AML-193 (cell line): ENCODE results near the gene FOXC2.

Source experiments
- DNase-seq, 2 experiments: peaks; one replicate each; lab custom pipeline; 2025; lab: John Stamatoyannopoulos, UW

The FOXC2 gene

DNA sequence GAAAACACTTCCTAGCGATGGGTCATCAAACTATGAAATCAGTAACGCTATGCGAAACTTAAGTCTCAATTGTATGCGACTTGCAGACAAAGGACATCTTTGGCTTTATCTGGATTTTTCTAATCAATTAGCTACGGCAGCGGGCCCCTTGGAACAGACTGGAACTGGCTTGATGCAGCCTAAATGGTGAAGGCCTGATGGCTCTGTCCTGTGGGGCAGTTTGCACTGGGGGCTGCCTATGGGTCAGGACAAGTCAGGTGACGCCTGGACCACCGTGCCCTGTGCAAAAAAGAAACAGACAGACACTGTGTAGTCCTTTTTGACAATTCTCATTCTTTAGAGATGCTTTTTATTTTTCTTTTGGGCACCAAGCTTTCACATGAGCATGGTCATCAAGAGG lies 33.6 kb upstream of the FOXC2 start:
- no peak for DNase-seq

DNA sequence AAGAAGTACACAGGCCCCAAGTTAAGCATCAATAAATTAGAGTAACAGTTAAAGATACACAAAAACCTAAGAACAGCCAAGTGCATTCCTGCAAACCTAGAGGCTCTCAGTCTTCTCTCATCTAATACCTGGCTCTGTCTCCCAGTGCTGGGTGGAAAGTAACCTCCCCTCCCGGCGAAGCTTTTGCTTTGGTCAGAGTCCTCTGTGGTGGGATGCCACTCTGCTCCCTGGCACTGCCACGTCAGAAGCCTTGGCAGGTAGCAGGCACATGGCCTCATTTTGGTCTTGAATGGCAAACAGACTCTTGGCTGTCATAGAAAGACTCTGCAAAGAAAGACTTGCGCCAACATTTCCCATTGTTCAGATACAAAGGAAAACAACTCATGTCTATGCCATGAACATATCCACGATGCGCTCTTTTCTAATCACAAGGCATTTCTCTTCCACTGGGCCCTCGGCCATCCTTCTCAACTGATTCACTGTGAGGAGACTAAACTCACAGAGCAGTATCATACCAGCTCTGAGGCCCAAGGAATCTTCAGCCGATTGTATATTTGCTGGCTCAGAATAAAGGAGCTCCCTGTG lies 32.8 kb upstream of the FOXC2 start:
- DNase-seq: no peak

DNA sequence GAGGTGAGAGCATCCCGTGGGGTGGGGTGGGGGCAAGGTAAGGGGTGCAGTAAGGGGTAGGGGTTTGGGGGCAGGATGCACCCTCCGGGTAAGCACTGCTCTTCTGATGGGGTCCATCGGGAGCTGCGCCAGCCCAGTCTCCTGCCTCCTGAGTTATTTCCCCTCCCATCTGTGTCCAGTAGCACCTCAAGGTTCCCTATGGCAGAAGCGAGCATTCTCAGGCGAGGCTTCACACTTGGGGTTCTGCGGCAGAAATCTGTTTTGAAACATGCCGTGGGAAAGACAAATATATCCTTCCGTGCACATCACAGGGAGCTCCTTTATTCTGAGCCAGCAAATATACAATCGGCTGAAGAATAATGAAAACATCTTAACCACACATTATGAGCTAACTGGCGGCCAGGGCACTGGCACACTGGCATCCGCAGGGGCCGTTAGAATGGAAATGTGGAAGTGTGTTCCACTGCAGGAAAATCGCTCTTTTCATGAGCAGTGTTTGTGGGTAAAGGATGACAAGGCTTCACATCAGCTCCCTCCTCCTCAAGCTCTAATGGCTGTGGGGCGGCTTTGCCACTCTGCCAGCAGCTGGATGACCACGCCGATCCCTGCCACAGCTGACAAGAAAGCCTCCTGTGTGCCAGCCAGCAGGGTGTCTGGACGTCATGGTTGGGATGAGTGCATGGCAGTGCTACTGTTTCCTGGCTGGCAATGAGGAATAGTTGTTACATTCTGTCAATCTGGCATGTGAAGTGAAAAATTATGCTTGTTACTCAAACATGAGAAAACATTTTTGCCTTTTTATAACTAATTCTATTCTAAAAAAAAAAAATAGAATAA lies 31.6 kb upstream of the FOXC2 start:
- DNase-seq: no peak

DNA sequence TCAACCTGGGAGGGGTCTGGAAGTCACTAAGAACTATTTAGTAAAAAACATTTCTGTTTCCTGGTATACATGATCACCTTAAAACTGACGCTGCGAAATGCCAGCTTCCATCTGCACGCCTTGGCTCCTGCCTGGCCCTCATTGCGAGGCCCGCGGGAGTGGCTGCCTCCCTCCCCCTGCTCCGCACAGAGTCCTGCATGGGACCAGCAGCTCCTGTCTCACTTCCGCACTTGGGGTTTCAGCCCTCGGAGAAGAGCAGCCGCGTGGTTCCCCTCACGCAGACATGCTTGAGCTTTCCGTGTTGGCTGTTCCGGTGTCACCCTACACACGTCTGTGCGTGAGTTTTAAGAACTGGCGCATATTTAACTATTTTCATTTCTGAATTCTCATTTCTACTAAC lies 30.0 kb upstream of the FOXC2 start:
- DNase-seq: no peak

DNA sequence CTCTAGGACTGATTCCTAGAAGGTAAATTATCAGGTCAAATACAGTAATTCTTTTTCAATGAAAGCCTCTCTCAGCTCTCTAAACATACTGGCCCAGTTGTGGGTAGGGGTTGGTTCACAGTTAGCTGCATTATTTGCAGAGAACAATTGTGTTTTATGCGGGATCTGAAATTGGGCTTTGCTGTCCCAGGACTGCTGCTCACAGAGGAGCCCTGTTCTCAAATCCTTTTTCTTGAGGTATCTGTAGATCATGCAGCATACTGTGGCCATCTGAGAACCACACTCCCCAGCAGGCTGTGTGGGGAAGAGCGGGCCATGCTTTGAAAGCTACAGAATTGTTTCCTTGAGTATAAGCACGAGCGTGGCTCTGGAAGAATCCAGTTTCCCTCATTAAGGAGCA lies 29.1 kb upstream of the FOXC2 start:
- no peak for DNase-seq

DNA sequence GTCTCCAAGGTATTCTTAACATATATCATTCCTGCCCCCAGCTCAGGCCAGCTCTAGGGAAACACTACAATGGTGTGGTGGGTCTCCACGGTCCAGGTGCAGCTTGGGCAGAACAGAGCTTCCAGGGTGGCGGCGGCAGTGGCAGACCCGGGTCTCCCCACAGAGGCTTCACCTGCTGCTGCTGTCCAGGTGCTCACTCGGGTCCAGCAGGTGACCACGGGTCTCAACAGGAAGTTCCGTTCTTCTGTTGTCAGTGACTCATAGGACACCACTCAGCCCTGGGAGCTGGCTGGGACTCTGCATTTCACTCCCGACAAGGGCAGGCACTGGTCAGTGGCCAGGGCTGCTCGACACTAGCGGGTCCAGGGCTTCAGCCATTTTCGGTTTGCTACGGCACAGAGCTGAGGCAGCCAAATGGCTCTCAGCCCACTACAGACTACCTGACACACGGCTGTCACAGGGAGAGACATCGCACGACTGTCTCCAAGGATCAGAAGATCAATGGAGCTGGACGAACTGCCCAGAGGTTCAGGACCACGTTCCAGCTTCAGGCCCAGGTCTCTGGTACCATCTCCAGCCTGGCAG lies 28.3 kb upstream of the FOXC2 start:
- no peak for DNase-seq

DNA sequence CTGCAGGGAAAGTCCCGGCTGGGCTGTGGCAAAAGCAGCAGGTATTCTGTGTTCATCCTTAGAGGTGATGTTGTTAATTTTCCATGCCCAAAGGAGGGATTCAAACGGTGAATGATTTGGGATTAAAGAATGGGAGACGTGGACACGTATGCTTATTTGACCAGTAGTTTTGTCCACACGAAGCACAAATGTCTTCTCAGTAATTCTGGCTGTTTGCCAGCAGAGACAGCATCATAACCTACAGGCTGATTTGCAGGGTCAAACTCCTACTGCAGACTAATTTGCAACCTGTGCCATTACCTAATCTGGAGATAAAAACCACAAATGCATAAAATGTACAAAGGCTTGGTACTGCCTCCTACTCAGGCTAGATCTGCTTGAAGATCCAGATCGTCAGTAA lies 25.7 kb upstream of the FOXC2 start:
- DNase-seq: no peak

DNA sequence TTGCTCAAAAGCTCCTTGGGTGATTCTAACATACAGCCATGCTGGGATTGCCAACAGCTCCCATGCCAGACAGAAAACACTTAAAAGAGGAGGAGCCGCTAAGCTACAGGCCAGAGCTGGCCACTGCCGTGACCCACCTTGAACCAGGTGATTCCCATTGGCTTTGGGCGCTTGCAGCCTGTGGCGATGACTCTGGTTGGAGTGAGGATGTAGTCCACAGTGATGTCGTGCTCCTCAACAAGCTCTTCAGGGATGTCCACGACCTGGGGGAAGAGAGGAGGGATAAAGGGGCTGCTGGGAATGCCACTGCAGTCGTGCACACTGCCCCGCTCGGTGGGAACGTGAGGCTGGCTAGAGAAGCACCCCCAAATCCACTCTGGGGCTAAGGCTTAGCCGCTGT lies 25.1 kb upstream of the FOXC2 start:
- no peak for DNase-seq

DNA sequence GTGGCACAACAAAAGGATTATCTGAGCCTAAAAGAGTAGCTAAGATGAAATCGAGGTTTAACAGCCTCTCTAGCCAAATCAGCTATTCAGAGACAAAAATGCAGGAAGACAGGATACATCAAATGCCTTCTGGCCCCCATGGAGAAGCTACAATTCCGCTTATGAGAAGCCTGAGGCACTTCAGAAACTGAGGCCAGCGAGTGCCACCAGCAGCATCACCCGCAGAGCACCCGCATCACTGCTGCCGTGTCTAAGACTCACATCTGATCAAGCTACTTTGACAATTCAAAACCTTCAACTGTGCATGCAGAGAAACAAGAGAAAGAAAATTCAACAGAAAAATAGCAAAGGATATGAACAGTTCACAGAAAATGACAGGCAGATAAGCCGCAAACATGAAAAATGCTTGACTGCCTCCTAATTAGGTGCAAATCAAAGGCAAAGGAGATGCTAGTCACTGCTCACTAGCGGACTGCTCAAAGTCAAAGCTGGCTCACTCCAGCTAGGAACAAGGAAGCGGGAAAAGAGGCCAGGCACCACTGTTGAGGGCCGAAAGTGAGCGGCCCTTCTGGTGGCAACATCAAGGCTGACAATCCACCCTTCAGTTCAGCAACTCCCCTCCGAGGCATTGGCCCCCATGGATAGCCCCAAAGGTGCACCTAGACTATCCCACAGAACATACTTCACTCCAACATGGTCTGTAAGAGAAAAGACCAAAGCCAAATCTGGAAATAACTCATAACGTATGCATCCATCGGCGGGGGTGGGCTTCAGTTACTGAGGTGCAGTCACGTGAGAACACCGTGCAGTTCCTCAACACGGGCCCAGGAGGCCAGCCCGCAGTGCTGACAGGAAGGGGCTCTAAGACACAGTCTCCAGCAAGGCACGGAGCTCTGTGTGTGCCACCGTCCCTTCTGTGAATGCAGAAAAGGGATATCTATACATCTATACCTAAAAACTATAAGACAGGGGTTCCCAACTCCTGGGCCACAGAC lies 23.6 kb upstream of the FOXC2 start:
- no peak for DNase-seq

DNA sequence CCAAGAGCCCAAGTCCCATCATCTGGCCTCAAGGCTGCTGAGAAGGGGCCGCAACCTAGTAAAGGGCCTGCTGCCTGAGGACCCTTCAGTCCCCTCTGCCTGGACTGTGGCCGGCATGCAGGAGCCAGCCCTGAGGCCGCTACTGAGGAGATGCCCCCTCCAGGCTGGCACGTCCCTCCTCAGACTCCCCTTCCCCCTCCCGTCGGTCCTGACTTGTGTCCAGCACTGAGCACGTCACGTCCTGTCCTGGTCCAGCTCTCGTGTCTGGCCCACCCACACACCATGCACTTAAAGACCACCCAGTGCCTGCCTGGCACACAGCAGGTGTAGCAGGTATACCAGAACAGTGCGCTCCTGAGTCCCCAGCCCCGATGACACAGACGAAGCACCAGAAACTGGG lies 21.1 kb upstream of the FOXC2 start:
- no peak for DNase-seq

DNA sequence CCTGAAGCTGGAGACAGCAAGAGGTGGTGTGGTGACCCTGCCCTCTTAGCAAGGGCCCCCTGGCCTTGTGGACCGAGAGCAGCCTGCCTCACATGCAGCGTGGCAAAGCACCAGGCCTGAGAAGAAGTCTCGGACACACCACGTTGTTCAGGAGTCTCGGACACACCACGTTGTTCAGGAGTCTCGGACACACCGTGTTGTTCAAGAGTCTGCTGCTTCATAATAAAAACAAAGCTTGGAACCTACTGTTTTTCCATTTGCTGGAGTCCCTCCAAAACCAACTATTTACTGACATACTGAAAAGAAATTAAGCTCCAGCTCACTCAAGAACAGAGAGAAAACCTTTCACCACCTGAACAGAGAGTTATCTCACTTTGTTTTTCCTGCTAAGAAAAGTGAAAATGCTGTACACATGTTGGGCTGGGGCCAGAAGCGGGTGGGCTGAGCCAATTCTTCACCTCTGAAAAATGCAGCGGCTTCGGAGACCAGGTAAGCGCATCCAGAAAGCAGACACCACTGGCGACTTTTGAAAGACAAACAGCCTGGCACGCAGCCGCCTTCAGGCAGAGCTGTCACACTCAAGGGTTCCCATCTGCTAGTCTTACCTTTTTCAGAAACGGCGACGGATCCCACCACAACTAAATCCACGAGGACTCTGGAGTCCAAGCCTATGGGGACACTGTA lies 20.5 kb upstream of the FOXC2 start:
- DNase-seq: no peak

DNA sequence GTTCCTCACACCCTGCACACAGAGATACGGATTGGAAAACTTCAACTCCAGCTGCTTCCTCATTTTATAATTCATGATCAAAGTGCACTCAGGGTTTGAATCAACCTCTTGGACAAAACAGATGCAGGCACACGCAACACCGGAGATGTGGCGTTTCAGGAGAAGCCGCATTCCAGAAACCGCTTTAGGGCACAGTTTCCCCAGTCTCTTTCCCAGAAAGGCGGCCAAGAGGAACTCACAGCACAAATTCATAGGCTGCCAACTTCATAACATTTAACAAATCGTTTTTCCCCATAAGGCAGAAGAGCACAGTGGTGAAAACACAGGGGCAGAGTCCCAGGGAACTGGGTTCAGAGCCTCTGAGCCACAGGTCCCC lies 20.0 kb upstream of the FOXC2 start:
- DNase-seq: no peak

DNA sequence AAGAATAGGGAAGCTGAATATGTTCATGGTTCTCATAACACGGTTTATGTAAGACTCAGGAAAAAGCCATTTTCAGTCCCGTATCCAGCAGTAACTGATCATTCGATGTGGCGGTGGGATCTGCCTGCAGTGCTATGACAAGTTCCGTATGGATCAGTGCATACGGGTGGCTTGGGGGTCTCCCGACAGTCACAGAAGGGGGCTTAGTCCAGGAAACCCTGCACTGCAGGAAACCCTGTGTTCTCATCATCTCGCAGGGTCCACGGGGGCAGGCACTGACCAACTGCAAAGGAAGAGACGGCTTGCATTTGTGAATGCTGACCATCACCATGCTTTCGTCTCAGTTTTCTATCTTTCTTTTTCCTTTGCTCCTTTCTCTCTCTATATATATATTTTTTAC lies 19.3 kb upstream of the FOXC2 start:
- DNase-seq: no peak

DNA sequence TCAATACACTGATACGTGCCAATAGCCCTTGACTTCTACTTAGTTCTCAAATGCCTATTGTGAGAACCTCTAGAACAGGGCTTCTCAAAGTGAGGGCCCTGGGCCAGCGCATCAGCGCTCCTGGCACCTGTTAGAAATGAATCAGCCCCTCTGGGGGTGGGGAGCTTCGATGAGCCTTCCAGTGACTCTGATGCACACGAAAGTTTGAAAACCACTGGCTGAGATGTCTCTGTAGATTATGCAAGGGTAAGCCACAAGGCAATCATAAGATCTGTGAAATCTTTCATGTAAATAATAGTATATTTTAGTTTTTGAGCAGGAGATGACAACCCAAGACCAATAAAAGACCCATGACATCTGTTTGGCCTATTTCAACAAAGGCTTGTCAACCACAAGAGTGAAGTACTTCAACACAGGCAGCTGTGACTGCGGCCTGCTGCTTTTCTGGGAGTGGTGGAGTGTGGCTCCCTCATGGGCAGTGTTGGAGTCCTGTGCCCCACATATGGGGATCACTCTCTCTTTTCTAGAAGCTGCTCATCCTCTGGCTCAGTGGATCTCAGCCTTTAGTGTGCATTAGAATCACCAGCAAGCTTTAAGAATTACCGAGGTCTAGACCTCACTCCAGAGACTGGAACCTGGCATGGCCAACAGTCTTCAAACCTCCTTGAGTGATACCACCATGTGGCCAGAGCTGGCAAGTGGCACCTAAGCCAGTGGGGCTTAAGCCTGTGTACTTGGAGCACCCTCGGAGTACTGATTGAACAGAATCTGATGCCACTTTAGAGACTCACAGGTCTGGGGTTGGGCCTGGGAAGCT lies 17.3 kb upstream of the FOXC2 start:
- no peak for DNase-seq

DNA sequence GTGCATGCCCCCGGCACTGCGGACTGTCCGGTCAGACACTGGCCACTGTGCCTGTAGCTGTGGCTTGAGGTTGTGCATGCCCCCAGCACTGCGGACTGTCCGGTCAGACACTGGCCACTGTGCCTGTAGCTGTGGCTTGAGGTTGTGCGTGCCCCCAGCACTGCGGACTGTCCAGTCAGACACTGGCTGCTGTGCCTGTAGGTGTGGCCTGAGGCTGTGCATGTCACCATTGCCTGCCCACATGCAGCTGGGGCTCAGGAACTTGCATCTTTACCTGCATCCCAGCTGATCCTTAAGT lies 16.8 kb upstream of the FOXC2 start:
- DNase-seq: no peak

DNA sequence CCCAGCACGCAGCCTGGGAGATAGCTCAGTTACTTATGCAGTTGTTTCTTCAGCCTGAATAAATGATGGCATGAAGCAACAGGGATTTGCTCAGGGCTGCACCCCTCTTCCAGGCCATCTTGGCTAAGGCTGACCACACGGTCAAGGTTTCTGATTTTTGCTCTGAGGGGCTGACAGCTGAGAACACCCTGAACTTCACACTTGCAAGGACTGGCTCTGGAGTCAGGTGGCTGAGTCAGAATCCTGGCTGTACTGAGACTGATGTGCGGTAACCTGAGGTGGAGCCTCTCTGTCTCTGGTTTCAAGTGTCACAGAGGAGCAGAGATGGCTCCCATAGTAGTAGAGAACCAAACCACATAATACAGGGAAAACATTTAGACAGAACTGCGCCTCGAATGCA lies 16.3 kb upstream of the FOXC2 start:
- DNase-seq: no peak

DNA sequence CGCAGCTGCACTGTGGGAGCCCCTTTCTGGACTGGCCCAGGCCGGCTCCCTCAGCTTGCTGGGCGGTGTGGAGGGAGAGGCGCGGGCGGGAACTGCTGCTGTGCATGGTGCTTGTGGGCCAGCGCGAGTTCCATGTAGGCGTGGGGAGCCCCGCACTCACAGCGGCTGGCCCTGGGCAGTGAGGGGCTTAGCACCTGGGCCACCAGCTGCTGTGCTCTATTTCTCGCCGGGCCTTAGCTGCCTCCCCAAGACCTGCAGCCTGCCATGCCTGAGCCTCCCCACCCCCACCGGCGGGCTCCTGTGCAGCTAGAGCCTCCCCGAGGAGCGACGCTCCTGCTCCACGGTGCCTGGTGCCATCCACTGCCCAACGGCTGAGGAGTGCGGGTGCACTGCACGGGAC lies 13.3 kb upstream of the FOXC2 start:
- DNase-seq: no peak

DNA sequence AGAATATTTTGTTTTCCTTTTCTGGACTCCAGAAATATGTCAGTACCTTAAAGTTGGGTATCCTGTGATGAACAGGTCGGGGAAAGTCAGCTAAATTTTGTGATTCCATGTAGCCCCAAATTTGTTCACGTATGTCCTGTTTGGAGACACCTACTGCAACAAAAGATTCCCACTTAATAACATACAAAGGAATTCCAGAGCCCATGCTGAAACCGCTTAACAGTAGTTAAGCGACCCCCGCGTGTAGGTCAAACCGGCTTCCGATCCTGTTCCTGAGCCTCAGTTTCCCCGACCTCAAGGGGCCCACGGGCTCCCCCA lies 12.1 kb upstream of the FOXC2 start:
- DNase-seq: no peak

DNA sequence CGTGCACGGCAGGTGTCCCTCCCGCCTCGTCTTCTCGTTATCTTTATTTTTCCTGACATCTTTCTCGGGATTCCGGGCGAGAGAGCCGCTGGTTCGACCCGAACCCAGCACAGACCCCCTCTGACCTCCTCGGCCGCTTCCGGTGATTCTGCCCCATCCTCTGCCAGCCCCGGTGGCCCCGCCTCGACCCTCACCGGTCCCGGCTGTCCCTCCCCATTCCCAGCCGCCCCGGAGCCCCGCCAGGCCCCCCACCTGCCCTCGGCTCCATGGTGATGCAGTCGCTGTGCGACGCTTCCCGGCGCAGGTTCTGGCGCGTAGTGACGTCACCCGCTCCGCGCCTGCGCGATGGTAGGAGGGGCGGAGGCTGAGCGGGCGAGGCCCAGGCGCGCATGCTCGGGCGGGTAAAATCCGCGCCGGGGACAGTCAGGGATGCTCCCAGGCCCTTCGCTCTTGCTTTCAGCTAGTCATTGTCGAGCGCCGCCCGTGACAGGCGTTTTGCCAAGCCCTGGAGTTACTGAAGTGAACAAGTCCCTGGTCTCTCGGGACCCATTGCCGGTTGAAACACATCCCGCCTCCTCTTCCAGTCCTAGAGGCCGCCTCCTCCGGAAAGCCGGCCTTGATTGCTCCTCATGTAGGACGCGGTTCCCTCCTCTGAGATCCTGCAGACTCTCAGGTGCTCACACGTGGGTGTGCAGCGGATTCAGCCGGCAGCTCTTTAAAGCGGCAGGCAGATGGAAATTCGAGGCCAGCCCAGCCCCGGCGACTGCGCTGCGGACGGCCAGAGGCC lies 11.5 kb upstream of the FOXC2 start, which contains the start of gene MTHFSD:
Gene MTHFSD (minus strand): TSS at position 319 of the 787 bp plus-strand sequence. CDS start 51 bp downstream, at position 268.
- peak; percentile 51 to 63 for DNase-seq

DNA sequence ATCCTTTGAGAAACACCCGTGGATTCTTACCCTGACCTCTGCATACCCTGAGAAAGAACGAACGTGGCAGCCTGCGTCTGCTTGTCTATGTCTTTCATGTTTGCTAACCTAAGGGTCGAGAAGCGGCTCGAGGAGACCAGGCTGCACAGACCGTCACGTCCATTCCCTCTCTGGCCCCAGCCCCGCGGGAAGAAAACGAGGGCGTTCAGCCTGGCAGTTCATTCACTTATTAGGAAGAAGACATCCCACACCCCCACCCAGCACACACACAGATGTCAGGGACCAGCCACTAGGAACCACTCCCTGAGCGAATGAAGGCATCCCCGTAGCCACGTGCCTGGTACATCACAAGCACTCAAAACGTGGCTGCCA lies 10.9 kb upstream of the FOXC2 start:
- no peak for DNase-seq
